B cell (primary cell): ENCODE data around the gene LAMA2. TPM values are rescaled to one million over a fixed set of nuclear protein-coding genes. Genes with fewer than 3 reads are reported as not detected.

Experiments used
- ATAC-seq: fragments of 200-7000 bp; cut with Tn5 transposase; one replicate; pipeline ENCODE4 v1.10.0; 2021; ENCODE audit warnings: low read depth, mild to moderate bottlenecking, moderate number of reproducible peaks, moderate library complexity
- CTCF ChIA-PET: fragments of 350-600 bp; sonication (Branson Sonifier 250); formaldehyde crosslinking; loops from one replicate; lab custom pipeline; 2021; ENCODE audit warnings: antibody characterized with exemption, inconsistent platforms; lab: Charles Lee
- POLR2A ChIA-PET: fragments of 350-600 bp; sonication (Branson Sonifier 250); formaldehyde crosslinking; loops from one replicate; lab custom pipeline; 2021; ENCODE audit warnings: antibody characterized with exemption; lab: Charles Lee
- DNase-seq: peaks from one replicate; pipeline ENCODE4 v3.0.0; 2013
- H2AFZ ChIP-seq: 2 replicates; pipeline ENCODE4 v1.6.1; 2012; ENCODE audit warnings: mild to moderate bottlenecking, low read depth, low read length; ENCODE audit not compliant: insufficient read depth, poor library complexity, severe bottlenecking
- H3K27ac ChIP-seq, 2 donors: 1 replicate in 1 of 2; 2 replicates in 1 of 2; pipeline ENCODE4 v1.5.1; 2012 to 2013; ENCODE audit warnings: low read length in 2 of 2, mild to moderate bottlenecking in 2 of 2, moderate library complexity in 1 of 2
- H3K27me3 ChIP-seq, 4 experiments: fragments of 200-600 bp in 1 of 4; sonication (generic) in 1 of 4; replicated peaks in 1 of 4; 1 replicate in 2 of 4; 2 replicates in 2 of 4; pipeline versions ENCODE4 v1.6.1 to v1.7.0; 2013 to 2016; ENCODE audit warnings: low read length in 3 of 4, mild to moderate bottlenecking in 2 of 4, mixed read lengths in 1 of 4, moderate library complexity in 1 of 4; ENCODE audit not compliant: insufficient read depth in 4 of 4, control insufficient read depth in 3 of 4; ENCODE audit errors: control extremely low read depth in 1 of 4
- H3K36me3 ChIP-seq, 2 experiments: replicated peaks in 1 of 2; 1 replicate in 1 of 2; 2 replicates in 1 of 2; pipeline versions ENCODE4 v1.6.1 to v1.7.1; 2013; ENCODE audit warnings: low read length in 1 of 2; ENCODE audit not compliant: insufficient read depth in 2 of 2, control insufficient read depth in 1 of 2; ENCODE audit errors: control extremely low read depth in 1 of 2, extremely low read depth in 1 of 2
- H3K4me1 ChIP-seq, 2 donors: fragments of 200-600 bp in 1 of 2; sonication (generic) in 1 of 2; 1 replicate in 1 of 2; 2 replicates in 1 of 2; pipeline versions ENCODE4 v1.5.1 to v1.6.1; 2013 to 2017; ENCODE audit warnings: low read length in 2 of 2; ENCODE audit not compliant: control insufficient read depth in 2 of 2, insufficient read depth in 2 of 2
- H3K4me2 ChIP-seq: replicated peaks from 2 replicates; pipeline ENCODE3; 2012; ENCODE audit warnings: mild to moderate bottlenecking, low read depth, low read length; ENCODE audit not compliant: poor library complexity, severe bottlenecking
- H3K4me3 ChIP-seq, 5 experiments: fragments of 200-600 bp in 1 of 5; sonication (generic) in 1 of 5; 1 replicate in 3 of 5; 2 replicates in 2 of 5; pipeline versions ENCODE4 v1.5.1 to v1.7.0; 2011 to 2016; ENCODE audit warnings: low read length in 4 of 5, mild to moderate bottlenecking in 4 of 5, low read depth in 2 of 5, control low read depth in 1 of 5, moderate library complexity in 1 of 5; ENCODE audit not compliant: insufficient read depth in 1 of 5; ENCODE audit errors: control extremely low read depth in 1 of 5, extremely low read depth in 1 of 5
- H3K79me2 ChIP-seq: fragments of 200-600 bp; sonication (generic); one replicate; pipeline ENCODE4 v1.6.0; 2016; ENCODE audit warnings: low read length; ENCODE audit not compliant: control insufficient read depth, insufficient read depth
- H3K9ac ChIP-seq: fragments of 200-600 bp; sonication (generic); 2 replicates; pipeline ENCODE4 v1.6.1; 2017; ENCODE audit warnings: mild to moderate bottlenecking, low read length, moderate library complexity
- H3K9me3 ChIP-seq, 3 donors: one replicate each; pipeline versions ENCODE4 v1.6.1 to v1.7.1; 2013; ENCODE audit warnings: low read length in 2 of 3; ENCODE audit not compliant: control insufficient read depth in 2 of 3, insufficient read depth in 1 of 3; ENCODE audit errors: control extremely low read depth in 1 of 3
- H4K20me1 ChIP-seq: 2 replicates; pipeline ENCODE4 v1.6.0; 2012; ENCODE audit warnings: mild to moderate bottlenecking, low read length; ENCODE audit not compliant: insufficient read depth, control insufficient read depth, poor library complexity, severe bottlenecking
- H3K27ac Mint-ChIP-seq: one replicate; pipeline ENCODE4 v1.8.0; 2021; ENCODE audit warnings: mixed read lengths
- H3K27me3 Mint-ChIP-seq: one replicate; pipeline ENCODE4 v1.8.0; 2021; ENCODE audit warnings: mixed read lengths
- H3K4me1 Mint-ChIP-seq: one replicate; pipeline ENCODE4 v1.8.0; 2021; ENCODE audit warnings: mixed read lengths
- H3K4me3 Mint-ChIP-seq: one replicate; pipeline ENCODE4 v1.8.0; 2021; ENCODE audit warnings: mixed read lengths
- H3K9me3 Mint-ChIP-seq: one replicate; pipeline ENCODE4 v1.8.0; 2022; ENCODE audit warnings: mixed read lengths; ENCODE audit not compliant: insufficient read depth
- EZH2 ChIP-seq: IDR thresholded peaks from 2 replicates; pipeline ENCODE4 v1.6.1; 2012; ENCODE audit warnings: borderline replicate concordance, low read depth, mild to moderate bottlenecking, moderate library complexity, low read length; ENCODE audit not compliant: insufficient read depth, poor library complexity, severe bottlenecking
- WGBS: methylation state at CpG from one replicate; pipeline ENCODE4 v1.1.5; 2013; ENCODE audit warnings: missing lambda C conversion rate; ENCODE audit not compliant: insufficient coverage; 5-methylcytosine and 5-hydroxymethylcytosine counted together
- intact Hi-C: fragments of 100-400 bp; cut with micrococcal nuclease; formaldehyde crosslinking; loops from one replicate; pipeline ENCODE4 v1.10.0; 2022
- polyA plus RNA-seq: library from polyadenylated mRNA; depleted of rRNA; stranded (reverse); fragments of >200 nt; gene quantifications from 2 replicates; pipeline ENCODE4 v1.2.3, GENCODE V29; 2012
- total RNA-seq, 2 donors: library from RNA; stranded (reverse); fragments of 120-200 nt in 1 of 2; gene quantifications; 1 replicate in 1 of 2; 2 replicates in 1 of 2; pipeline versions ENCODE4 v1.2.3 to v1.2.4, GENCODE V29; 2013 to 2022
- TF ChIP-seq, protein P1 (sequence below): fragments of 200-600 bp; IDR thresholded peaks from one replicate; pipeline ENCODE4 v1.8.0; 2022; ENCODE audit warnings: antibody characterized with exemption, mild to moderate bottlenecking

Gene LAMA2
- total and polyA plus RNA-seq, 2 donors (not counting 1 experiment from before 2014, with no cell fraction given): 0.16 TPM; not detected in 1

DNA sequence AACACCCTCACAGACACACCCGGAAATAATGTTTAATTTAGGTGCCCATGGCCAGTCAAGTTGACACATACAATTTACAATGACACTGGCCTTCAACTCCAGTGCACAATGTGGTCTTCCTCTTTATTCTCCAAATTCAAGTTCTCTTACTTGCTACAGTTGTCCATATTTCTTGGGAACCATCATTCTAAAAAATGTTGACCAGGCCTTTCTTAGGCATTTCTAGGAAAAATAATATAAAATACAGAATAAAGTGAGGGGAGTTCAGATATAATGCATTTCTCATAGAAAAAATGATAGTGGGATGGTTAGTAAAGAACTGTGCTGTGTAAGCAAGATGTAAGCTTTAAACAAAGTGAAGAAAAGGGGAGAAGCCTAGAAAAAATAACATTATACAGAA is 528.2 kb downstream of the LAMA2 start:
- Histone ChIP-seq H2AFZ (no peak overlapping the region), H3K4me3 (no peak overlapping the region), H3K9ac (no peak overlapping the region), H3K9me3 (no peaks in the 10 kb centered on the region), H4K20me1 (no peaks in the 10 kb centered on the region), H3K79me2 (no peaks in the 10 kb centered on the region), H3K36me3 (no peaks in the 10 kb centered on the region), H3K4me2 (no peak overlapping the region), H3K27ac (no peak overlapping the region), H3K27me3 (no peaks in the 10 kb centered on the region), H3K4me1 (no peaks in the 10 kb centered on the region)
- H3K4me3 Mint-ChIP-seq: no peak overlapping the region
- ATAC-seq (no peak), DNase-seq (no peak)
- H3K27ac Mint-ChIP-seq: no peak overlapping the region
- ChIA-PET POLR2A (no interaction called here), CTCF (no interaction called here)
- no peaks in the 10 kb centered on the region for H3K4me1 Mint-ChIP-seq
- H3K27me3 Mint-ChIP-seq: peaks cover 5% of the 10 kb centered on the region
- intact Hi-C loops: no loop called here
- no peaks in the 10 kb centered on the region for H3K9me3 Mint-ChIP-seq
- 100% methylated on average over 1 of the region's 1 CpG for WGBS
- TF ChIP-seq, protein P1, sequence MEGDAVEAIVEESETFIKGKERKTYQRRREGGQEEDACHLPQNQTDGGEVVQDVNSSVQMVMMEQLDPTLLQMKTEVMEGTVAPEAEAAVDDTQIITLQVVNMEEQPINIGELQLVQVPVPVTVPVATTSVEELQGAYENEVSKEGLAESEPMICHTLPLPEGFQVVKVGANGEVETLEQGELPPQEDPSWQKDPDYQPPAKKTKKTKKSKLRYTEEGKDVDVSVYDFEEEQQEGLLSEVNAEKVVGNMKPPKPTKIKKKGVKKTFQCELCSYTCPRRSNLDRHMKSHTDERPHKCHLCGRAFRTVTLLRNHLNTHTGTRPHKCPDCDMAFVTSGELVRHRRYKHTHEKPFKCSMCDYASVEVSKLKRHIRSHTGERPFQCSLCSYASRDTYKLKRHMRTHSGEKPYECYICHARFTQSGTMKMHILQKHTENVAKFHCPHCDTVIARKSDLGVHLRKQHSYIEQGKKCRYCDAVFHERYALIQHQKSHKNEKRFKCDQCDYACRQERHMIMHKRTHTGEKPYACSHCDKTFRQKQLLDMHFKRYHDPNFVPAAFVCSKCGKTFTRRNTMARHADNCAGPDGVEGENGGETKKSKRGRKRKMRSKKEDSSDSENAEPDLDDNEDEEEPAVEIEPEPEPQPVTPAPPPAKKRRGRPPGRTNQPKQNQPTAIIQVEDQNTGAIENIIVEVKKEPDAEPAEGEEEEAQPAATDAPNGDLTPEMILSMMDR: no peak
- TF ChIP-seq EZH2: no peak

DNA sequence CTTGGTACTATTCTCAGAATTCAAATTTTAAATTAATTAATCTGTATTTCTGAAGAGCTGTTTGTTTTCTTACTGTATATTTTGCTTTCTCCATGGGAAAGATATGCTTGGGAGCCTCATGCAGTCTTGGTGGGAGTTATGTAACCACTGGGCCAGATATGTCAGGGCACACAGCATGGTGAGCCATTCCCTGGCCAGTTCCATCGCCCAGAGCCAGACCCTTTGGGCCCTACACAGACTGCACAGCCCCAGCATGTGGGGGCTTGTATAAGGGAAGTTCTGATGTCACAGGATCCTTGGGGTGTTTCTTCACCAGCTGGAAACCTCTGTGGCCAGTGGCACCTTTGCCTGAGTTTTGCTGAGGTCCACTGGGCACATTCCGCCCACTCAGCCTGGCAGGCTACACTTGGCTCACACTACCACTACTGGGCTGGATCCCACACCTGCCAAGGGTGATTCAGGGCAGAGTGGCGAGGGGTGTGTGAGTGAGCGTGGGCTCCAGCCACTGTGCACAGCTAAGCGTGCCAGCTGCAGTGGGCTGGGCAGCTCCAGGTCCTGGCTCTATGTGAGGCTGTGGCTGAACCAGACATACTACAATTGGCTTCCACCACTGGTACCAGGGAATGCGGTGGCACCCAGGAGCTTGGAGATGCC is 533.5 kb downstream of the LAMA2 start:
- Mint-ChIP-seq H3K4me3 (no peak overlapping the region), H3K4me1 (no peaks in the 10 kb centered on the region), H3K27ac (no peak overlapping the region), H3K9me3 (no peaks in the 10 kb centered on the region), H3K27me3 (no peaks in the 10 kb centered on the region)
- Histone ChIP-seq H2AFZ (no peak overlapping the region), H3K27ac (no peak overlapping the region), H3K9ac (no peak overlapping the region), H3K4me2 (no peak overlapping the region), H3K27me3 (no peaks in the 10 kb centered on the region), H3K9me3 (no peaks in the 10 kb centered on the region), H3K4me3 (no peak overlapping the region), H3K79me2 (no peaks in the 10 kb centered on the region), H4K20me1 (no peaks in the 10 kb centered on the region), H3K36me3 (no peaks in the 10 kb centered on the region), H3K4me1 (no peaks in the 10 kb centered on the region)
- intact Hi-C loops: no loop called here
- ATAC-seq: no peak
- 88% methylated on average over 5 of the region's 6 CpGs for WGBS
- POLR2A ChIA-PET: no interaction called here
- no peak for DNase-seq
- CTCF ChIA-PET: no interaction called here
- no peak for TF ChIP-seq EZH2
- TF ChIP-seq, protein P1: no peak
